Left ventricle myocardium inferior (tissue), 1 donor: ENCODE results near the gene NSG1. TPM values are rescaled to one million over a fixed set of nuclear protein-coding genes. Genes with fewer than 3 reads are reported as not detected.

ENCODE experiments used
- DNase-seq: peaks from one replicate; pipeline ENCODE4 v3.0.0-alpha.2; 2020
- H3K27ac ChIP-seq: fragments of 200-600 bp; replicated peaks from 2 replicates; pipeline ENCODE4 v1.8.0; 2021
- H3K27me3 ChIP-seq: fragments of 200-600 bp; 2 replicates; pipeline ENCODE4 v1.8.0; 2021; ENCODE audit warnings: low read depth
- H3K36me3 ChIP-seq: fragments of 200-600 bp; 2 replicates; pipeline ENCODE4 v1.8.0; 2021
- H3K4me1 ChIP-seq: fragments of 200-600 bp; 2 replicates; pipeline ENCODE4 v1.8.0; 2021
- H3K4me3 ChIP-seq: fragments of 200-600 bp; 2 replicates; pipeline ENCODE4 v1.8.0; 2021; ENCODE audit warnings: mild to moderate bottlenecking, moderate library complexity
- H3K9me3 ChIP-seq: fragments of 200-600 bp; replicated peaks from 2 replicates; pipeline ENCODE4 v1.8.0; 2021
- CTCF ChIP-seq: fragments of 200-600 bp; IDR thresholded peaks from 2 replicates; pipeline ENCODE4 v1.8.0; 2021; ENCODE audit warnings: antibody characterized with exemption, mild to moderate bottlenecking, borderline replicate concordance
- intact Hi-C: fragments of 100-400 bp; cut with micrococcal nuclease; formaldehyde crosslinking; loops from one replicate; pipeline ENCODE4 v1.11.0; 2022
- total RNA-seq: library from RNA; stranded (reverse); fragmentation: NEBNext Ultra II Directional; extraction: Animal tissue kit (Norgen Biotek cat#: 25700); gene quantifications from one replicate; pipeline ENCODE4 v1.2.1, GENCODE V29; 2021
- donor health status: DM: no; HTN: yes; CAD: no; lungs with severe emphysema.

The NSG1 gene
- total RNA-seq, 1 donor from 2014 or later = 14.3 TPM

GRCh38 chr4:4432341-4433125 is 45.6 kb downstream of the NSG1 start:
- no peaks in the 10 kb centered on the region for H3K9me3 ChIP-seq
- H3K36me3 ChIP-seq = peaks cover 47% of the 10 kb centered on the region
- TF ChIP-seq CTCF = no peak
- intact Hi-C loops = no loop called here
- H3K27me3 ChIP-seq = no peaks in the 10 kb centered on the region
- no peak overlapping the region for H3K27ac ChIP-seq
- no peak for DNase-seq
- H3K4me1 ChIP-seq = peaks cover 8% of the 10 kb centered on the region
- H3K4me3 ChIP-seq = no peak overlapping the region

- H3K36me3 ChIP-seq = peaks cover 57% of the 10 kb centered on the region
- H3K9me3 ChIP-seq = no peaks in the 10 kb centered on the region
- no peak for TF ChIP-seq CTCF
- H3K27ac ChIP-seq = no peak overlapping the region
- no peaks in the 10 kb centered on the region for H3K27me3 ChIP-seq
- intact Hi-C loops = no loop called here
- H3K4me1 ChIP-seq = peaks cover 8% of the 10 kb centered on the region
- no peak for DNase-seq
- no peak overlapping the region for H3K4me3 ChIP-seq
Observed at GRCh38 chr4:4433941-4434340, 47.0 kb downstream of the NSG1 start.

- peaks cover 57% of the 10 kb centered on the region for H3K36me3 ChIP-seq
- no peaks in the 10 kb centered on the region for H3K27me3 ChIP-seq
- no peaks in the 10 kb centered on the region for H3K9me3 ChIP-seq
- no peak overlapping the region for H3K4me3 ChIP-seq
- H3K27ac ChIP-seq = no peak overlapping the region
- peaks cover 8% of the 10 kb centered on the region for H3K4me1 ChIP-seq
- DNase-seq = no peak
- no peak for TF ChIP-seq CTCF
- intact Hi-C loops = no loop called here
Observed at GRCh38 chr4:4436244-4436823, 49.4 kb downstream of the NSG1 start.

GRCh38 chr4:4437798-4438470 is 51.0 kb downstream of the NSG1 start:
- no peak overlapping the region for H3K4me3 ChIP-seq
- no peak for DNase-seq
- no peak overlapping the region for H3K27ac ChIP-seq
- H3K36me3 ChIP-seq = peaks cover 45% of the 10 kb centered on the region
- no peaks in the 10 kb centered on the region for H3K9me3 ChIP-seq
- intact Hi-C loops = no loop called here
- no peaks in the 10 kb centered on the region for H3K27me3 ChIP-seq
- H3K4me1 ChIP-seq = peaks cover 8% of the 10 kb centered on the region
- no peak for TF ChIP-seq CTCF

GRCh38 chr4:4438891-4439290 is 52.0 kb downstream of the NSG1 start:
- no peaks in the 10 kb centered on the region for H3K27me3 ChIP-seq
- H3K36me3 ChIP-seq = peaks cover 36% of the 10 kb centered on the region
- H3K27ac ChIP-seq = no peak overlapping the region
- intact Hi-C loops = no loop called here
- no peak overlapping the region for H3K4me3 ChIP-seq
- peaks cover 6% of the 10 kb centered on the region for H3K4me1 ChIP-seq
- DNase-seq = no peak
- no peaks in the 10 kb centered on the region for H3K9me3 ChIP-seq
- no peak for TF ChIP-seq CTCF
